Effector CD4-positive, alpha-beta T cell (primary cell): ENCODE data around the gene DYNLT5.
"Not testable (repeated sequence)": the region's sequence is repeated elsewhere in the genome, so short reads cannot be mapped to it uniquely, and the experiment has no call there.

Experiments
- DNase-seq: peaks from one replicate; pipeline ENCODE4 v3.0.0-alpha.2; 2020

Gene DYNLT5

DNA sequence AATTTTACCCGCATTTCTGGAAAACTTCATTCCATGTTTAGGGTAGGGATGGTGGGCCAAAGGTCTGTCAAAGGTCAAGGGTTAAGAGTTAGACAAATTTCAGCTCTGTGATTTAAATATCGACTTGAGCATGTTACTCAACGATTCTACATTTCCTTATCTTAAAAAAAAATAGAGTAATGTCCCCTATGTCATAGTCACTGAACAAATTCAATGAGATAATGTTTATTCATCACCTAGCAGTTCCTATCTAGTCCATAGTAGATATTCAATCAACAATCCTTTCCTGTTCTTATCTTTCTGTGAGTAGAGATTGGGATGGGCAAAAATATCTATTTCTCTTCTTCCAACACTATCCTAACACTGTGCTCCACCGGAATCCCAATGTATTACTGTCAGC is 1.1 kb upstream of the DYNLT5 start:
- no peak for DNase-seq

DNA sequence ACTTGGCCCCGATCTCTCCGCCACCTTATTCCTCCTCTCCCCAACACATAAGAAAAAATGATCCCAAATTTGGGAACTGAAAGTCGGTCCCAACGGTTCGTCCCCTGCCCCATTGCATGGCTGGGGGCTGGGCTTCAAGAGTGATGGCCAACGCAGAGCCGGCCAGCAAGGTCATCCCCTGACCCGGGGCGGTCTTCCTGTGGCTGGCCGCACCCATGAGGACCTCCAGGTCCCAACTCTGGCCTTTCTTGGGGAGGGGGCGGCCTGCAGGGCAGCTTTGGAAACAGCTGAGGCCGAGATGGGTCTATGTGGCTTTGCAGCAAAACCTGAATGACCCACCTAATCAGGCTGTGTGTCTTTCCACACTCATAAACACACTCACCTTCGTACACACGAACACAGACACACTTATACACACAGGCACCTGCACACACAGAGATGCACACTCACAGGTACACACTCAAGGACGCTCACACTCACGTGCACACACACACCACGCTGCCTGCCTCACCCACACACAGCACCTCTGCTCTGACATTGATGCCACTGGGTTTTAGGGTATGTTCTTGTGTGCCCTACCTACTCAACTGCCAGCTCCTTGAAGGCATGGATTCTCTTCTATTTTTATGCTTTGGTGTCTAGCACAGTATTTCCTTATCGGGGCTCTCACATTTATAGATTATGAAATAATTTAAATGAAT is 562 bp downstream of the DYNLT5 start:
- no peak for DNase-seq

DNA sequence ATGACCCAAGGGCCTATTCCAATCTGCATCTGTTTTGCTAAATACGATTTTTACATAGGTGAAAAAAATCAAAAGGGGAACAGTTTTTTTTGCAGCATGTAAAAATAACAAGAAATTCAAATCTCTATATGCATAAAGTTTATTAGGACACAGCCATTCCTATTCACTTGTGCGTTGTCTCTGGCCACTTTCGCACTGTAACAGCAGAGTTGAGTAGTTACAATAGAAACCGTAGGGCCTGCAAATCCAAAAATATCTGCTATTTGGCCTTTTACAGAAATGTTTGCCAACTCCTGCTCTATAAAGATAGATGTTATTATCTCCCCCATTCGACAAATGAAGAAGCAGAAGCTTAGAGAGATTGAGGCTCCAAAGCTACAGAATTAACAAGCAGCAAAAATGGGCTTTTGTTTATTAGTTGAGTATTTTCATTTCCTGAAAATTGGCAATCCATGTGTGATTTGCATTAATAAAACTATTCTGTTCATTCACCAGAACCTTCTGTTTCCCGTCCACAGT is 5.5 kb downstream of the DYNLT5 start:
- DNase-seq = no peak

DNA sequence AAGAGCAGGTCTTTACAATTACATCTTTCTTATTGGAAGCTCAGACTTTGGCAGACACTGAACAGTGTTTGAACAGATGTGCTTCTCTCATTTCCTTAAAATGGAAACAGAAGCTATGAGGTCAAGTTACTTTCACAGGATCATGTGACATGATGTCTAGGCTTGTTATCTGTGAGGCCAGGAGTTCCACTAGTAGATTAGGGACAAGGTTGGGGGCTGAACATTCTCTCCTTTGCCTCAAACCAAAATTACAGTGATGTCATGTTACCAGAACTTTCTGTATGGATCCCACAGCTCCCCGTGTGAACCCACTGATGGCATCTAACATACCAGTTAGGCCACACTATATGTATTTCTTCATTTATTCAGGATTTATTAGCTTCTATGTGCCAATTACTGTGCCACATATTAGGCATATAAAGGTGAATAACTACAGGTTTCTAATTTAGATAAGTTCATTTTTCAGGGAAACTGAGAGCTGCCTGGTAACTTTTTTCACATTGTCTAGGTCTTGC is 6.0 kb downstream of the DYNLT5 start:
- no peak for DNase-seq

DNA sequence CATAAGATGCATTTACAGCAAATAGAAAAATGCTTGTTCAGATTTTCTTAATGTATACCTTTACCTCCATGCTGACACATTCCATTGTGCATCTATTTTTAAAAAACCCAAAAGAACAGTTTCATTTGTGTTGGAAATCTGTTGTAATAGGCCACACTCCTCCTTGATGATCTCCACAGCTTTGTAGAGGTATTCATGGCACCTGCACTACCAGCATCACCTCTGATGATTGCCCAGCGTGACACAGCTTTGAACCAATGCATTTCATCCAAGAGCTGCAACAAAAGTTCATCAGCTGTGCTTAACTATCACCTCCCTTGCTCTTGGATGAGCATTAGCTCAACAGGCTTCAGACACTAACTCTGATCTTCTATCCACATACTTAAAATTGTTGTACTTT is 8.2 kb downstream of the DYNLT5 start:
- DNase-seq = no peak

DNA sequence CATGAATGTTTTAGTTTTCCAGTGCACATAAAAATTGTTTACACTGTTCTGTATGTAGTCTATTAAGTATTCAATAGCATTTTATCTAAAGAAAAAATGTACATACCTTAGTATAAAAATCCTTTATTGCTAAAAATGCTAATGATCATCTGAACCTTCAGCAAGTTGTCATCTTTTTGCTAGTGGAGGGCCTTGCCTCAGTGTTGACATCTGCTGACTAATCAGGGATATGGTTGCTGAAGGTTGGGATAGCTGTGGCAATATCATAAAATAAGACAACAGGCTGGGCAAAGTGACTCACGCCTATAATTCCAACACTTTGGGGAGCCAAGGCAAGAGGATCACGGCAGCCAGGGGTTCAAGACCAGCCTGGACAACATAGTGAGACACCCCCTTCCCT is 9.0 kb downstream of the DYNLT5 start:
- no peak for DNase-seq

DNA sequence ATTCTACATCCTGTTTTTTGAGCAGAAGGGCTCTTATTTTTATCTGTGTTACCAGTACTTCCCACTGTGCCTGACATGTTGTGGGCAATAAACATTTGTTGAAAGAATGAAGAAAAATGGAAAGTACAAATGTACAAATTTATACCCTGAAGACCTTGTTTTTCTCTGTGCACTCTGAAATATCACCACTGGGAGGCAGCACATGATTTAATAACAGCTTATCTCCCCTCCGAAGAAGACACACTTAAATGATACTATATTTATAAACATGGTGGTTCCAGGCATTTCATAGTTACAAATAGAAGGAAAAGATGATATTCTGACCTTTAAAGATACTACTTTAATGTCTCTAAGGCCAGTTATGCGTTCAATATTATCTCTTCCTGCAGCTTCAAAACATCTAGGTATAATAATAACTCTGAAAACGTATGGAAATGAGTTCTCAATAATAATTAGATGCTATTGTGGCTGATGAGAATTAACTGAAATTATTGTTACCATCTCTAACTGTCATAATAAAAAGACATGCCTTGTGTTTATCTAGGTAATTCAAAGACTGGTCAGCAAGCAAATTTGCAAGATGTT is 12.8 kb downstream of the DYNLT5 start:
- peak; percentile 41 for DNase-seq

DNA sequence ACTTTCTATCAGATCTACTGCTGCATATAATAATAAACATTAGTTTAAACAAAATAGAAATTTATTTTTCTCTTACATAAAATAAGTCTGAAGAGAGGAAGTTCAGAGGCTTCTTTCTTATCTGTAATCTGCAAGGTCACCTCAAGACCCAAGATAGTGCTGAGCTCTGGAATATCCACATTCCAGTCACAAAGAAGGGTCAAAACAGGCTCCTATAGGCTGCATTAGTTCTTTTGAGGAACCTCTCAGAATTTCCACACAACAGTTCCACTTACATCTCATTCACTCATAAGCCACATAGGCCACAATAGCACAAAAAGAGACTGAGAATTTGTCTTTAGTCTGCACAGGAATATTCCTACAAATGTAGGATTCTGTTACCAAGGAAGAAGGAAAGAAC is 15.4 kb downstream of the DYNLT5 start:
- no peak for DNase-seq

DNA sequence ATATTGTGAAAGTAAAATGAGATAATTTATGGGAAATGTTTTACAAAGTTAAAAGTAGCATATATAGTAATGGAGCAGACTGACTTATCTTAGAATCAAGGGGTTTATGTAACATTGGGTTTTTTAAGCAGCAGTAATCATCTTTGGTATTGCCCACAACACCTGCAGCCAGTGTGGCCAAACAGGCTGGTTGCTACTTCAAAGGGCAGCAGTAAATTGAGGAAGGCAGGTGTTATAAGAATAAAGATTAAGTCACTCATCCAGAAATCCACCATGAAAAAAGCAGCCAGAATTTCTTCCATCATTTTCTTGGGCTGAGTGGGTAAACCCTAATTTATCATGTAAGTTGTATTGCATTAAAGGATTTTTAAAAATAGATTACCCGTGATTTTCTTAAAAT is 16.7 kb downstream of the DYNLT5 start:
- no peak for DNase-seq

DNA sequence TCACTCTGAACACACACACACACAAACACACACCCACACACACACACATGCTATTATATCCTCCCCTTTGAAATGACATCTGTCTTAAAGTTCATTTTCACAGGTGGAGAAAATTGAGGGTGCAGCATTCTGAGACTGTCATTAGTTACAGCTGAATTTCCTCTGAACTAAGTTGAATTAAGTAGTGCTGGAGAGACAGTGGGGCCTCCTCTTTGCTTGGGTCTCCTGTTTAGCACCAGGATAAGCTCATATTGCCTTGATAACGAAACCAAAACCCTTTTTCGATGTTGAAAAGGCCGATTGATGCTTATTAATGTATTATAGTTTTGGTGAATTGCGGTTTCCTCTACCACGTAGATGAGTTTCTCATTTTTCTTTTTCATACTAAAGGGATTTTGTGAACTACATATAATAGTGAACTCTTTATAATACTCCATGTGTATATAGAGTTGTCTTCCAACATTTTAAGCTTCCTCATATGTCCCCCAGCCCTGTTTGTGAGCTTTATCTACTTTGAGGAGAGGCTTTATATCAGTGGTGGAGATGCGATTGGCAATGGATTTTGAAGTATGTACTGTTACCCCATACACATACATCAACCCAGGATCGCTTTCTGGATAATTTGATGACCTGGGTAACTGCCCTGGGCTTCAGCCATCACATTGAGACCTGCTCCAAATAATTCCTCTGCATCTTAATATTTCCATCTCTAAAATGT is 17.4 kb downstream of the DYNLT5 start:
- DNase-seq = no peak

DNA sequence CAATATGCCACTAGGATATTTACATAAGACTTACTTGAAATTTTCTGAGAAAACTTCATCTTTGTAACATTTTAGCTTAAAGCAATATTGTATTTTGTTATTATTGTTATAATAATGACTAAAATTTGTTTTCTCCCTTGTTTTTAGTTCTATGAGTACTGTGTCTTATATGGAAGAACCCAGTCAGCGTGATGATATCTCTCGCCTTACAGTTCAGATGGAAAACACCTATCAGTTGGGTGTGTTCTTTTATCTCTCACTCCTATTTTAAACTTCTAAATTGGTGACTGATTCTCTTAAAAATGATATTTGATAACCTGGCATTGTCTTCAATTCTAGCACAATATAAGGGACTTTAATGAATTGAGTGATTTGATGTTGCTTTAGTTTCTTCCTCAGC is 18.0 kb downstream of the DYNLT5 start:
- DNase-seq = no peak

DNA sequence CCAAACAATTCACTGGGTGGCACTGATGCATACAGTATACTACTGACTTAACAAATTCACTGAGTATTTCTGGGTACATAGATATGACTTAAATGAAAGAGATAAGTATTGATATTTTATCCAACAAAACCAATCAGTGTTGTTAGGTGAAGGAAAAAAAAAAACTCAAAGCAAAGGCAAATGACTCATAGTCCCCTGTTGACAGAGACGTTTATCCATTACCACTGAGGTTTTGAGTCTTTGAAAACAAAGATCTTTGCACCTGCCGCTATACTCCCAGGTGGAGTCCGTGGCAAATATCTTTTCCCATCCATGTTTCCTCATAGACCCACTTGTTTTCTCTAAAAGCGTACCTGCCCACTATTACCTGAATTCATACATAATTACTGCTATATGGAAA is 18.4 kb downstream of the DYNLT5 start:
- DNase-seq = no peak

DNA sequence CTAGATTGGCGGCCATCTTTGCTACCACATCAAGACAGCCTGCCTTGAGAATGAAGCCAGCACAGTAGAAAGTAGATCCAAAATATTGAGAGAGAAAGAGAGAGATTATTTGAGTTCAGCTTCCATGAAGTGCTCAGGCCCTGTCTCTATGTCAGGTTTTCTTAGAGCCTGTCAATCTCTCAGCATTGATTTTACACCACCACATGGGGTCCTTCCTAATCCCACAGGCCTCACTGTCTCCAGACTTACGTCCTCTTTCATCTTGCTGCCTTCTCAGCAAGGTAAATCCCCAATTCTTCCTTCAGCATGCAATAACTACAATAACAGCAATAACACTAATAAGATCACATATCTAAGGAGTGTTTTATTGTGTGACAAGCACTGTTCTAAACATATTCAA is 21.0 kb downstream of the DYNLT5 start:
- no peak for DNase-seq

DNA sequence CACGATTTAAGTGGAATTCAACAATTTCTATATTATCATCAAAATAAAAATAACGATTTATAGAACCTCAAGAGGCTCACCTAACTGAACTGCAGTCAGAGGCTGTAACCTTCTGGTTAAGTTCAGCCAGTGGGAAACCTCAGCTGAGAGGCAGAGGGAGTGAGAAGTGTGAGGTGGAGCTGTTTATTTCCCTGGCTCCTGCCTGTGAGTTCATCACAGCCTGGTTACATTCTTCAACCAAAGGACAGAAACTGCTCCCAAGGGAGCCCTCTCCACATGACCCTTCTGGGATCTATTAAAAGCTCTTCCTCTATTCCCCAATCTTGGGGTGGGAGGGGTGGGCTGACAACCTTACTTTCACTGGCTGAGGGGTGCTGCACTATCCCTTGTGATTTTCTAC is 22.2 kb downstream of the DYNLT5 start:
- no peak for DNase-seq

DNA sequence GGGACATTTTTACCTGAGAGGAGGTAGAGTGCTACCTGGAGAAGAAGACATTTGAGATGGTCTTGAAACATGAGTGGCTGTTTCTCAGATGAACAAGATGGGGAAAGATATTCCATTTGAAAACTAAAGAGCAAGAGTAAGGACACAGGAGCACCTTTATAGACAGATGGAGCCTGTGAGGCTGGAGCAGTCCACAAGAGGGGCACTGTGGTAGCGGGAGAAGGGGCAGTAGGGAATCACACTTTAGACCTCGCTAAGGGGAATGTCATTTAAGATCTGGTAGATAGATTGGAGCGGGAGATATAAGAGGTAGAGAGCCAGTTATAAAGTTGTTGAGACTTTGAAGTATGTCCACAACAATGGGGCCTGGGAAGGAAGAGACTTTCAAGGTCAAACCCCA is 23.4 kb downstream of the DYNLT5 start:
- DNase-seq = no peak

DNA sequence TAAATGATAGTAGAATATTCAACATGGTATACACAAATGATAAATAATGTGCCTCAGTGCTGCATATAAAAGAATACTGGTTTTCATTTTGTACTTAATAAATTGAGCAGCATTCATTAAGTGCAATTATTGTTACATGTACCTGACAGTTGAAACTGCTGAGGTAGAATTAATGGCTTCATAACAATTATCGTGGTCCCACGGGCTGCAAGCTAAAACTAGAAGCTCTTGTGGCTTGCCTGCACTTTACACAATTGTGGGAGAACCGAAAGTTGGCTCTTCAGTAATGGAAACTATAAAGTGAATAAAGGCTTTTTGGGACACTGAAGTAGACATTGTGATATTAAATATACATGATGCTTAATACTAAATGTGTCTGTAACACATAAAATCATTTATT is 25.6 kb downstream of the DYNLT5 start:
- no peak for DNase-seq

DNA sequence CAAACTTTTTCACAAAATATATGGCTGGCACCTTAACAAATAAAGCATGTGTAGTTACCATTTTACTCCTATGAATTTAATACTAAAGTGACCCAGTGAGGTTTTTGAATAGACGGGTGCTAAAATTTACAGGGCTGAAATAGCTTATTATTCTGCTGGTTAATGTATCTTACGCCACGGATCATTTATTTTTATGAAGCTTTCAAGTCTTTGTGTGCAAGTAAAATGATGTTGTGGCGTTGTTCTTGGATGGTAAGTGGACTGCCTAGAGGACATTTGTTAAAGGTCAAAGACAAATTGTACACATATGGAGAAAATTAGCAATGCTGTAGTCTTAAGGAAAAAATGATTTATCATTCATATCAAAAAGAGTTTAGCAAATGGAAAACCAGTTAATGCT is 26.0 kb downstream of the DYNLT5 start:
- DNase-seq = no peak

DNA sequence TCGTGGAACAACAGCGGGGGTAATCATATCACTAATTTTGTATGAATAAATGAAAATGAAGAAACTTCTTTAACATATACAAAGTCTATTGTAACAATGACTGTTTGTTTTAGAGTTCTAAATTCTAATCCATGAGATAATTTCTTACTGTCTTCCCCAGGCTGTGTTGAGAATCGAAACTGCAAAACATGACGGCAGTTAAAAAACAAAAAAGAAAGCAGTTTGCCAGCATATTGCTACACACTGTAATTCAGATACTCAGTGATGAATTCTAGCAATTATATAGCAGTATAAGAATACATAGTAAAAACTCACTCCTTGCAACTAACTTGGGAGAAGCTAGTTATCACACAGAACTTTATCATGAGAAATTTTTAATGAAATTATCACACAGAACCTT is 26.7 kb downstream of the DYNLT5 start:
- no peak for DNase-seq

DNA sequence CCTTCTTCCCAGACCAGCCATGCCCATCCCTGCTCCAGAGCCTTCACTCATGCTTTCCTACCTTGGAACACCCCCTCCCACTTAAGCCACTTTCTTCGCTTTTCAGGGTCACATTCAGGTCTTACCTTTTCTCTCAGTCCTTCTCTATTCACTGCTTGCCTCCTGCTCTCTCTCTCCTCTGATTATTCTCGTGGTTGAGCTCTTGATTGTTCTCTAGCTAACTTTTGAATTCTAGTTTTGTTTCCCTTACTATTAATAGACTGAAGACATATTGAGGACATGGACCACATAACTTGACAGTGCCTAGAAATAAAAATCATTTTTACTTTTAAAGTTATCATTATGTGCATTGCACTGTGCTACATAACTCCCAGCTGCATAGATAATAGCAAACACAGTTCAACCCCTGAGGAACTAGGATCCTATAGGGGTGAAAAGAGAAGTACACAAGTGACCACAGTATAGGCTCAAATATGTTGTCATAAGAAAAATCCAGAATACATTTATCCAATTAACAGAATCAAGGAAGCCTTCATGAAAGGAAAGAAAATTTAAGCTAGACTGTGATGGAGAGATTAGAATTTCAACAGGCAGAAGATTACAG is 27.3 kb downstream of the DYNLT5 start:
- DNase-seq = no peak

DNA sequence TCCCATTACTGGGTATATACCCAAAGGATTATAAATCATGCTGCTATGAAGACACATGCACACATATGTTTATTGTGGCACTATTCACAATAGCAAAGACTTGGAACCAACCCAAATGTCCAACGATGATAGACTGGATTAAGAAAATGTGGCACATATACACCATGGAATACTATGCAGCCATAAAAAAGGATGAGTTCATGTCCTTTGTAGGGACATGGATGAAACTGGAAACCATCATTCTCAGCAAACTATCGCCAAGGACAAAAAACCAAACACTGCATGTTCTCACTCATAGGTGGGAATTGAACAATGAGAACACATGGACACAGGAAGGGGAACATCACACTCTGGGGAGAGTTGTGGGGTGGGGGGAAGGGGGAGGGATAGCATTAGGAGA is 33.5 kb downstream of the DYNLT5 start:
- not testable (repeated sequence) for DNase-seq

DNA sequence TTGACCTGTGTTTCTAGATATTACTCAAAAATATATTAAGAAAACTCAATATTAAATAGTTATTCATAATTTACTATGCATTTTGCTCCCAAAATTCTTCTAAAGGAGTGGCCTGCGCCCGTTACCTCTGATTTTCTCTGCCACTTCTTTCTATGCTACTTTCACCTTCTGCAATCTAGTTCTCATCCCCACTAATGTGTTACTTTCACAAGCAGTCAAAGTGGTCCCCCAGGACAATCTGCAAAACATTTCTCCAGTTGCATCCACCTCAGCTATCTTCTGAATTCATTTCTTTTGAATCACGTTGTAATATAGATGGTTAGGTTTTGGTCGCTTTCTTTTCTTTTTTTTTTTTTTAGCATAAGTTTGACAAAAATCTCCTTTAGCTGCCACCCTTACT is 35.4 kb downstream of the DYNLT5 start:
- no peak for DNase-seq

DNA sequence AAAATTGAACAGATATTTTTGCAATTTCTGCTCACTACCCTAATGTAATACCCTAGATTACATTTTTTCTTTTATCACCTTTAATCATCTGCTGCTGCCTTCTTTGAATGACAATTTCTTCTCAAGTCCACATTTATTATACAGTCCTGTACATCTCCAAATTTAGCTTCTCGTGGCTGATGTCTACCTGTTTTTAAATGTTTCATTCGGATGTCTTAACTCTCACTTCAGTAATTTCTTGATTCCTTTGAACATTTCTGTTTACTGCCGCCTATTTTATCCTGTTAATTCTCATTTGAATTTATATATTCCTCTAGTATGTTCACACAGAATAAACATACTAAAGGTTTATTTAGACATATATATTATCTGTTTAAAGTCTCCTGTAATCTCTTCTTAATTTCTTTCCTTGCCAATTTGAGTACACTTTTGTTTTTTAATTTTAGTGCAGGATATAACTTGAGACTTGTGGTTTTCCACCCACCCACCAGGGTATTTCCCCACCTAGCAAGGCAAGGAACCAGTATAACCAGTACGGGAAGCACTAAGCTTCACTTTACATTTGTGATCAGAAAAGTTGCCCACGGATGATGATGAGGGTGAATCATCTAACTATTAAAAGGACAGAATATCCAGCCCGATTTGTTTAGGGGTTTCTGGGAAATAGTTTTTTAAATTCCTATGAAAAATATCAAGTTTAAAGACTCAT is 36.1 kb downstream of the DYNLT5 start:
- DNase-seq = peak; percentile 11
